ENCODE measurements around the gene MPO.

DNA sequence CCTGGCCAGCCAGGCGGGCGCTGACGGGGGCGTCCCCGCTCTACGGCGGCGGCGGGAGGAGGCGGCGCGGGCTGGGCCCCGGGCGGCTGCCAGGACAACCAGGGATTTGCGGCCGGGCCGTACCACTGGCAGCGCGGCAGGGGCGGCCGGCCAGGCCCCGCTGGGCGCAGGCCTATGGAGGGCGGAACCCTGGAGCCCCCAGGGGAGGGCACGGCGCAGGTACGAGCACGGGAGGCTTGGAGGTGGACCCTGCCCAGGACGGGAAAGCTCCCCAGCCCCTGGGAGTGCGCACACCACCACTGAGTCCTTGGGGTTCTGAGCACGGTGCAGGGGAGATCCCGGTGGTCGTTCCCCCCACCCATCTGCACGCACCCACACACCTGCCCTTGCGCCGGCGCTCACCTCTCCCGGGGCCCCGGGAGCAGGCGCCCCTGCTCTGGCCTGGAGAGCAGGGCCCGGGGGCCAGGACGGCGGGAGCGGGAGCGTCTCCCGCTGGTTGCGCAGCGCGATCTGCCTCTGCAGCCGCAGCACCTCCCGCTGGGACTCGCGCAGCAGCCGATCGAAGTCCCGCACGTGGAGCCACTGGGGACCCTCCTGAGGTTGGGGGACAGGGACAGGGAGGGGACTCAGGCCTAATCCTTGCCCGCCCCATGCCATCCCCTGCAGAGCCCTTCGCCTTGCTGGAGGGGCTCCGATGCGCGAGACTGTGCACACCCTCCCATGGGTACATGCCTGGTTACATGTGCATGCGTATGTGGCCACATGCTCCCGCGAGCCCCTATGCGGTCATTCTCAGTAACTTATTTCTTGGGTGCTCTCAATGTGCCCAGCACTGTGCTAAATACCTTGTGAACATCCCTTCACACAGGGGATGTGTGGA lies 43.9 kb upstream of the MPO start:
- TF ChIP-seq GATA2 (IDR thresholded peaks at IDR 0.05; ENCODE audit: low read depth, low read length) (no peak; the same call in 1 of the 2 replicates), GATA3 (IDR thresholded peaks at IDR 0.05; ENCODE audit: low read depth, low read length) (no peak)
